K562 (cell line): Measurements from ENCODE around the gene ROR2. TPM values are rescaled to one million over a fixed set of nuclear protein-coding genes. Genes with fewer than 3 reads are reported as not detected.

Experiments used
- ATF2 ChIP-seq: sonication (generic); formaldehyde crosslinking; IDR thresholded peaks from 2 replicates; pipeline ENCODE4 v1.8.1; 2022; ENCODE audit warnings: missing genetic modification reagents
- BRD4 ChIP-seq: fragments of 200-600 bp; sonication (generic); IDR thresholded peaks from 2 replicates; pipeline ENCODE4 v1.6.1; 2017; ENCODE audit warnings: inconsistent platforms
- CHD2 ChIP-seq: IDR thresholded peaks from 2 replicates; pipeline ENCODE4 v1.6.1; 2011; ENCODE audit warnings: low read depth, low read length
- COPS2 ChIP-seq: fragments of 450-650 bp; conservative IDR thresholded peaks from 2 replicates; pipeline ENCODE4 v1.6.1; 2016; ENCODE audit warnings: mild to moderate bottlenecking, moderate library complexity
- CREM ChIP-seq: IDR thresholded peaks from 2 replicates; pipeline ENCODE4 v1.6.1; 2014; ENCODE audit warnings: antibody characterized with exemption, low read depth
- DLX4 ChIP-seq: fragments of 250-450 bp; sonication (Bioruptor Pico); IDR thresholded peaks from 2 replicates; pipeline ENCODE4 v1.6.1; 2021; ENCODE audit warnings: mild to moderate bottlenecking
- E2F1 ChIP-seq: sonication (generic); formaldehyde crosslinking; IDR thresholded peaks from 2 replicates; pipeline ENCODE4 v1.8.1; 2023; ENCODE audit warnings: mild to moderate bottlenecking, missing genetic modification reagents, moderate library complexity
- ESRRA ChIP-seq: fragments of 450-650 bp; IDR thresholded peaks from 2 replicates; pipeline ENCODE4 v1.6.1; 2014; ENCODE audit warnings: low read depth, mild to moderate bottlenecking, moderate library complexity, borderline replicate concordance
- FOXJ3 ChIP-seq: sonication (generic); formaldehyde crosslinking; IDR thresholded peaks from 2 replicates; pipeline ENCODE4 v1.4.0; 2020; ENCODE audit warnings: mild to moderate bottlenecking, missing genetic modification reagents
- ILF3 ChIP-seq: fragments of 450-650 bp; IDR thresholded peaks from 2 replicates; pipeline ENCODE4 v1.6.1; 2018; ENCODE audit warnings: antibody characterized with exemption, mild to moderate bottlenecking, moderate library complexity, borderline replicate concordance
- MITF ChIP-seq: IDR thresholded peaks from 2 replicates; pipeline ENCODE4 v1.6.1; 2014; ENCODE audit warnings: antibody characterized with exemption
- MLX ChIP-seq, 2 experiments: fragments of 450-650 bp in 1 of 2; sonication (generic) in 1 of 2; formaldehyde crosslinking; conservative IDR thresholded peaks; 2 replicates each; pipeline versions ENCODE4 v1.4.0 to v1.8.1; 2020 to 2022; ENCODE audit warnings: mild to moderate bottlenecking in 1 of 2, missing genetic modification reagents in 1 of 2
- NFRKB ChIP-seq: fragments of 450-650 bp; IDR thresholded peaks from 2 replicates; pipeline ENCODE4 v1.6.1; 2016; ENCODE audit warnings: low read depth
- NRF1 ChIP-seq, 2 experiments: fragments of 450-650 bp; IDR thresholded peaks in 1 of 2; conservative IDR thresholded peaks in 1 of 2; 2 replicates each; pipeline ENCODE4 v1.6.1; 2014; ENCODE audit warnings: mild to moderate bottlenecking in 2 of 2
- POLR2H ChIP-seq: IDR thresholded peaks from 2 replicates; pipeline ENCODE4 v1.6.1; 2016; ENCODE audit warnings: missing genetic modification characterization, low read depth, mild to moderate bottlenecking, control low read depth, missing compliant biosample characterization, moderate library complexity
- RBBP5 ChIP-seq: fragments of 200-600 bp; sonication (generic); IDR thresholded peaks from 2 replicates; pipeline ENCODE4 v1.6.1; 2012; ENCODE audit warnings: borderline replicate concordance, mild to moderate bottlenecking, low read length, control low read depth, inconsistent platforms; ENCODE audit not compliant: insufficient read depth, poor library complexity, severe bottlenecking
- SMAD3 ChIP-seq: fragments of 450-650 bp; formaldehyde crosslinking; conservative IDR thresholded peaks from 2 replicates; pipeline ENCODE4 v1.4.0; 2020; ENCODE audit warnings: mild to moderate bottlenecking
- SRSF7 ChIP-seq: fragments of 200-400 bp; formaldehyde crosslinking; optimal IDR thresholded peaks from 2 replicates; pipeline ENCODE3; 2017; ENCODE audit warnings: mild to moderate bottlenecking, low read depth, low read length
- TOE1 ChIP-seq, 2 experiments: fragments of 450-650 bp in 1 of 2; sonication (generic) in 1 of 2; formaldehyde crosslinking in 1 of 2; IDR thresholded peaks; 2 replicates each; pipeline versions ENCODE4 v1.7.1 to v1.8.0; 2016 to 2022; ENCODE audit warnings: borderline replicate concordance in 2 of 2, mild to moderate bottlenecking in 2 of 2, antibody characterized with exemption in 1 of 2, inconsistent platforms in 1 of 2, low read depth in 1 of 2, missing genetic modification reagents in 1 of 2, moderate library complexity in 1 of 2
- WHSC1 ChIP-seq: IDR thresholded peaks from one replicate; pipeline ENCODE4 v1.6.1; 2012; ENCODE audit warnings: low read length, control low read depth, inconsistent platforms
- ZKSCAN3 ChIP-seq: fragments of 250-450 bp; sonication (Bioruptor Pico); IDR thresholded peaks from 2 replicates; pipeline ENCODE4 v1.4.0; 2020
- ZNF764 ChIP-seq: fragments of 250-450 bp; sonication (Bioruptor Pico); IDR thresholded peaks from 2 replicates; pipeline ENCODE4 v1.4.0; 2020; ENCODE audit warnings: low read depth, mild to moderate bottlenecking, moderate library complexity
- polyA plus RNA-seq, 8 experiments: library from polyadenylated mRNA; depleted of rRNA in 4 of 8; stranded (reverse) in 5 of 8; unstranded in 3 of 8; fragments of >200 nt; fragmentation: Nextera tagmentation in 2 of 8; fragmentation: Illumina TruSeq in 1 of 8; extraction: Ambion mirVana in 2 of 8; extraction: Trizol in 1 of 8; gene quantifications; 2 replicates each; pipeline versions ENCODE4 v1.2.1 to v1.2.3, GENCODE V29; 2011 to 2014; ENCODE audit warnings: inconsistent platforms in 1 of 8, missing spikeins in 1 of 8
- total RNA-seq, 7 experiments: library from RNA; depleted of rRNA in 6 of 7; stranded (reverse); fragments of >200 nt in 6 of 7; fragmentation: Illumina TruSeq in 2 of 7; extraction: Trizol in 2 of 7; gene quantifications; 2 replicates each; pipeline versions ENCODE4 v1.2.1 to v1.2.3, GENCODE V29; 2011 to 2021; ENCODE audit warnings: low replicate concordance in 1 of 7

Gene ROR2
- total and polyA plus RNA-seq, 9 of the 15 experiments (the other 6 are each of a cell fraction or from before 2014, with no cell fraction given), result 5.6 to 33.8 (median 15.3) TPM

GRCh38 chr9:91949946-91950664 lies at the start of gene ROR2 (continued):
- TF ChIP-seq MITF (no peak), POLR2H (tag) (no peak), TOE1 (IDR thresholded peaks at IDR 0.05; ENCODE audit: borderline replicate concordance) (no peak), TOE1 (CRISPR knock-in tag; IDR thresholded peaks at IDR 0.05; ENCODE audit: borderline replicate concordance, low read depth) (no peak), CHD2 (no peak), FOXJ3 (CRISPR knock-in tag) (no peak), NFRKB (no peak), ESRRA (no peak), SMAD3 (CRISPR knock-in tag) (no peak), DLX4 (CRISPR knock-in tag) (no peak), RBBP5 (no peak), ILF3 (no peak), NRF1 (conservative IDR thresholded peaks at IDR 0.05 in 1 of 2, IDR thresholded peaks at IDR 0.05 in 1 of 2) (peak; percentile 70 to 74), E2F1 (CRISPR knock-in tag) (0 out of 2 replicates have a peak, but pooled peaks have one; percentile 51), COPS2 (no peak), BRD4 (no peak), ZNF764 (CRISPR knock-in tag) (no peak), SRSF7 (no peak), WHSC1 (no peak), MLX (CRISPR knock-in tag; conservative IDR thresholded peaks at IDR 0.05) (no peak), ATF2 (CRISPR knock-in tag) (no peak), ZKSCAN3 (CRISPR knock-in tag) (no peak), CREM (peak; percentile 7; the same call in 1 of the 2 replicates)
